Esophagus muscularis mucosa (tissue), 4 donors: ENCODE results near the gene STK39. TPM values are rescaled to one million over a fixed set of nuclear protein-coding genes. Genes with fewer than 3 reads are reported as not detected.

Experiments
- DNase-seq: peaks from one replicate; pipeline ENCODE4 v3.0.0-alpha.2; 2017; ENCODE audit errors: extremely low spot score
- H3K27ac ChIP-seq, 4 donors: fragments of 200-600 bp; sonication (generic); replicated peaks in 1 of 4; 1 replicate in 3 of 4; 2 replicates in 1 of 4; pipeline ENCODE4 v1.5.1; 2016 to 2019; ENCODE audit warnings: mild to moderate bottlenecking in 1 of 4
- H3K27me3 ChIP-seq, 4 donors: fragments of 200-600 bp; sonication (generic); one replicate each; pipeline versions ENCODE4 v1.5.1 to v1.6.0; 2016 to 2019
- H3K36me3 ChIP-seq, 4 donors: fragments of 200-600 bp; sonication (generic); one replicate each; pipeline ENCODE4 v1.5.1; 2016 to 2019
- H3K4me1 ChIP-seq, 4 donors: fragments of 200-600 bp; sonication (generic); one replicate each; pipeline ENCODE4 v1.5.1; 2016 to 2019
- H3K4me3 ChIP-seq, 4 donors: fragments of 200-600 bp; sonication (generic); 1 replicate in 2 of 4; 2 replicates in 2 of 4; pipeline ENCODE4 v1.5.1; 2016 to 2019; ENCODE audit warnings: mild to moderate bottlenecking in 4 of 4, moderate library complexity in 1 of 4
- H3K9me3 ChIP-seq, 4 donors: fragments of 200-600 bp; sonication (generic); 1 replicate in 3 of 4; 2 replicates in 1 of 4; pipeline ENCODE4 v1.5.1; 2016 to 2019
- EP300 ChIP-seq: sonication (generic); formaldehyde crosslinking; IDR thresholded peaks from one replicate; pipeline ENCODE4 v1.6.1; 2017; ENCODE audit warnings: antibody characterized with exemption
- POLR2A ChIP-seq: fragments of 450-650 bp; IDR thresholded peaks from one replicate; pipeline ENCODE4 v1.6.1; 2017; ENCODE audit warnings: antibody characterized with exemption, moderate library complexity, mild to moderate bottlenecking, low read depth
- POLR2AphosphoS5 ChIP-seq, 2 donors: sonication (generic); formaldehyde crosslinking; IDR thresholded peaks; one replicate each; pipeline ENCODE4 v1.6.1; 2017; ENCODE audit warnings: antibody characterized with exemption in 2 of 2
- WGBS: methylation state at CpG from one replicate; pipeline ENCODE4 v1.1.5; 2018; 5-methylcytosine and 5-hydroxymethylcytosine counted together
- intact Hi-C: fragments of 100-400 bp; cut with DNase I; formaldehyde crosslinking; loops from one replicate; pipeline ENCODE4 v1.15.1; 2023
- total RNA-seq, 4 donors: library from RNA; depleted of rRNA; stranded (reverse); fragments of >200 nt; gene quantifications; one replicate each; pipeline versions ENCODE4 v1.1.0 to v1.2.1, GENCODE V29; 2016
- TF ChIP-seq, protein P1 (sequence below), 3 experiments: fragments of 200-600 bp in 2 of 3; fragments of 450-650 bp in 1 of 3; sonication (generic) in 2 of 3; IDR thresholded peaks; one replicate each; pipeline ENCODE4 v1.5.1; 2017 to 2019; ENCODE audit warnings: antibody characterized with exemption in 3 of 3, mild to moderate bottlenecking in 2 of 3, moderate library complexity in 1 of 3

STK39 gene
- total RNA-seq, 4 donors from 2014 or later, result 32.5 to 49.1 (median 41.5) TPM

DNA sequence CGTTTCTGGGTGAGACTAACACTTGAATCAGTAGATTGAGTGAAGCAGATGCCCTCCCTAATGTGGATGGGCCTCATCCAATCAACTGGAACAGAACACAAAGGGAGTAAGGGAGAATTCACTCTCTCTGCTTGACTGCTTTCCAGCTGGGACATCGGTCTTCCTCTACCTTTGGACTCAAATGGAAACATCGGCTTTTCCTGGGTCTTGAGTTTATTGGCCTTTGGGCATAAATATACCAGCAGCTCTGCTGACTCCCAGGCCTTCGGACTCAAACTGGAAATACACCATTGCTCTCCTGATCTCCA lies 311.6 kb downstream of the STK39 start:
- Histone ChIP-seq H3K27me3 (no peaks in the 10 kb centered on the region), H3K9me3 (peaks cover 0 to 5% (median 0%) of the 10 kb centered on the region in 4 donors), H3K27ac (no peak overlapping the region), H3K36me3 (no peaks in the 10 kb centered on the region), H3K4me3 (no peak overlapping the region), H3K4me1 (no peaks in the 10 kb centered on the region)
- intact Hi-C loops, result no loop called here
- WGBS, result 83% methylated on average over 3 of the region's 4 CpGs
- DNase-seq, result no peak
- TF ChIP-seq EP300, result no peak

DNA sequence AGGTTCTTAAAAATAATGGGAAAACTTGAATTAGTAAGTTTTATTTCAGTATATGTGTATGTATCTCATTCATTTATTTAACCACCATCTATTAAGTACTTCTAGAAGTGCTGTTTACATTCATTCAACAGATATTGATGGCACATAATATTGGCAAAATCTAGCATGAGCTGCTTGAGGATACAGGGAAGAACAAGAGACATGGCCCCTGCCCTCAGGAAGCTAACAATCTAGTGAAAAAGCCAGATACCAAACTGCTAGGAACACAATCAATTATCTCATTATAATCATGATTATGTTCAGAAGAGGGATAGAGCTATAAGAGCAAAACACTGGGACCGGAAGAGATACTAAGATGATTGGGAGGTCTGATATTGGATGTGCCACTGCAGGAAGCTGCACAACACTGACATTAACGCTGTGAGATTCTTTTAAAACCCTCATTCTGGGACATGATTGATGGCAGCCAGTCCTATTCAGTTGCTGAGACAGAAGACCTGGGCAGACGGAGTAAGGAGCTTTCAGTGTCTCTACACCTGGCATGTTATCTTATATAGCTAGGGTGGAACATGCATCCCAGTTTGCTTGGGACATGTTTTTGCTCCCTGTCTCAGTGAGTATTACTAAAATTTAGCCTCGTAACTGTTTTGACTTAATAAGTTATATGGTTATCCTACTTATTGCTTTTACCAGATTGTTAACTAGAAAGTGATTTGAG lies 314.1 kb downstream of the STK39 start:
- no peaks in the 10 kb centered on the region for H3K27me3 ChIP-seq
- 89% methylated on average over 4 of the region's 4 CpGs for WGBS
- no peak overlapping the region for H3K4me3 ChIP-seq
- H3K9me3 ChIP-seq, result peaks cover 0 to 5% (median 0%) of the 10 kb centered on the region in 4 donors
- H3K4me1 ChIP-seq, result no peaks in the 10 kb centered on the region
- no peaks in the 10 kb centered on the region for H3K36me3 ChIP-seq
- intact Hi-C loops, result no loop called here
- no peak overlapping the region for H3K27ac ChIP-seq
- peak; percentile 24 for DNase-seq
- no peak for TF ChIP-seq EP300
- TF ChIP-seq, protein P1, sequence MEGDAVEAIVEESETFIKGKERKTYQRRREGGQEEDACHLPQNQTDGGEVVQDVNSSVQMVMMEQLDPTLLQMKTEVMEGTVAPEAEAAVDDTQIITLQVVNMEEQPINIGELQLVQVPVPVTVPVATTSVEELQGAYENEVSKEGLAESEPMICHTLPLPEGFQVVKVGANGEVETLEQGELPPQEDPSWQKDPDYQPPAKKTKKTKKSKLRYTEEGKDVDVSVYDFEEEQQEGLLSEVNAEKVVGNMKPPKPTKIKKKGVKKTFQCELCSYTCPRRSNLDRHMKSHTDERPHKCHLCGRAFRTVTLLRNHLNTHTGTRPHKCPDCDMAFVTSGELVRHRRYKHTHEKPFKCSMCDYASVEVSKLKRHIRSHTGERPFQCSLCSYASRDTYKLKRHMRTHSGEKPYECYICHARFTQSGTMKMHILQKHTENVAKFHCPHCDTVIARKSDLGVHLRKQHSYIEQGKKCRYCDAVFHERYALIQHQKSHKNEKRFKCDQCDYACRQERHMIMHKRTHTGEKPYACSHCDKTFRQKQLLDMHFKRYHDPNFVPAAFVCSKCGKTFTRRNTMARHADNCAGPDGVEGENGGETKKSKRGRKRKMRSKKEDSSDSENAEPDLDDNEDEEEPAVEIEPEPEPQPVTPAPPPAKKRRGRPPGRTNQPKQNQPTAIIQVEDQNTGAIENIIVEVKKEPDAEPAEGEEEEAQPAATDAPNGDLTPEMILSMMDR (IDR thresholded peaks at IDR 0.05), result no peak
- TF ChIP-seq POLR2AphosphoS5 (IDR thresholded peaks at IDR 0.05), result no peak
- no peak for TF ChIP-seq POLR2A

DNA sequence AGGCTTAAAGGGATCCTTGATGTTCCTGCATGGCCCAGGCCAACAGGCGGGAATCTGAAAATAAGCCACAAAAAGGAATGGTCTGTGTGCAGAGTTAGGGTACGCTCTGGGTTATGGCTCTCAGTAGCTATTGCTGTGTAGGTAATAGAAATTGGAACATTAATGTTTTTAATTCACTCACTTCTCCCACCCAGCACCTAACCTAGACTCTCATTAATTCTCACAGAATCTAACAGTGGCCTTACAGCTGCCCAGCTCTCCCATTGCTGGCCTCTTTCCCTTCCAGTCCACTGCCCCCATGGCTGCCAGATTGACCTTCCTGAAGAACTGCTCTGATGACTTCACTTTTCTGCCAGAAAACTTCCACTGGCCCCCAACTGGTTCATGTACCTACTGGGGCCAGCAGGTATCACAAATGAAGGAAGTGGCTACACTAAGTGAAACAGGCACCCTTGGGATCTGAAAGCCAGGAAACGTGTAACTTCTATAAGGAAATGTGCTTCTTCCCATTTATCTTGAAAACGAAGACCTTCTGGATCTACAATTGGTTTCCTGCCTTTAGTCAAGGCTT lies 315.2 kb downstream of the STK39 start:
- H3K27ac ChIP-seq, result no peak overlapping the region
- peak; percentile 68 for DNase-seq
- intact Hi-C loops, result no loop called here
- TF ChIP-seq, protein P1 (IDR thresholded peaks at IDR 0.05), result no peak
- TF ChIP-seq EP300 (no peak), POLR2A (no peak), POLR2AphosphoS5 (IDR thresholded peaks at IDR 0.05) (no peak)
- WGBS, result 79% methylated on average over 4 of the region's 4 CpGs
- H3K4me3 ChIP-seq, result no peak overlapping the region
- no peaks in the 10 kb centered on the region for H3K27me3 ChIP-seq
- no peaks in the 10 kb centered on the region for H3K36me3 ChIP-seq
- H3K4me1 ChIP-seq, result no peaks in the 10 kb centered on the region
- peaks cover 0 to 5% (median 0%) of the 10 kb centered on the region in 4 donors for H3K9me3 ChIP-seq

DNA sequence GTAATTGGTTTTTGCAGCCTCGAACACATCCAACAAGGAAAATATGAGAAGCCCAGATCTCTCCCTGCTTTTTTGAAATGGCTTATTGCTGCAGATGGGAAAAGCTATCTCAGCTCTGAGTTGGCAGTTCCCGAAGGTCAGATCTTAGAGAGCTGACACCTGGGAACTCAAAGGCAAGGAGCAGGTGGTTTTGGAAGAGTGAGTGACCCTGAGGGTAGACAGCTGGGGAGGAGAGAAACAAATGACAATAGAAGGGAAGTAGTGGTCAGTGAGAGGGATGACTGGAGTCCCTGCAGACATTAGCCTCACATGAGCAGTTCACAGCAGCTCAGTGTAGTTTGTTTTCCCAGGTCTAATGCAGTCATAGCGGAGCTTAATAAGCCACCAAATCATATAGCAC lies 317.9 kb downstream of the STK39 start:
- DNase-seq, result no peak
- Histone ChIP-seq H3K27me3 (no peaks in the 10 kb centered on the region), H3K4me1 (no peaks in the 10 kb centered on the region), H3K27ac (no peak overlapping the region), H3K36me3 (no peaks in the 10 kb centered on the region), H3K4me3 (no peak overlapping the region), H3K9me3 (peaks cover 0 to 5% (median 0%) of the 10 kb centered on the region in 4 donors)
- intact Hi-C loops, result no loop called here
- WGBS, result 71% methylated on average over 3 of the region's 3 CpGs
- TF ChIP-seq EP300 (no peak), POLR2A (no peak), POLR2AphosphoS5 (IDR thresholded peaks at IDR 0.05) (no peak)
- TF ChIP-seq, protein P1 (IDR thresholded peaks at IDR 0.05), result no peak

DNA sequence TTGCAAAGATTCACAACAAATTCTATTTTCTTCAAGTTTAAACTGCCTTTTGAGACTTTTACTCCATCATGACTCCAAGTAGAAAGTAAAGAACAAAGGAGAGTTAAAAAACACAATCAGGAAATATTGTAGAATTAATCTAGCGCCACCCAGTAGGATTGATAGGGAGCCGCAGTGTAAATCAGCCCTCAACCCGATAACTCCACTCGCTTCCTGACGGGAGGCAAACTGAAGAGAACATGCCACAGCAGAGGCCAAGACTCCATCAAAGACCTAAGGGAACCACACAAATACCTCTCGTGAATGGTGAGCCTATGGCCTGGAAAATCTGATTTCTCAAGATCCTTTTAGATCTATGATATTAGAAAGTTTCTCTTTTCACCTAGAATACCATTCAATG lies 319.0 kb downstream of the STK39 start:
- Histone ChIP-seq H3K4me3 (no peak overlapping the region), H3K27ac (no peak overlapping the region), H3K27me3 (no peaks in the 10 kb centered on the region), H3K36me3 (no peaks in the 10 kb centered on the region), H3K9me3 (no peaks in the 10 kb centered on the region), H3K4me1 (no peaks in the 10 kb centered on the region)
- WGBS, result 94% methylated on average over 6 of the region's 6 CpGs
- intact Hi-C loops, result no loop called here
- TF ChIP-seq EP300 (no peak), POLR2A (no peak), POLR2AphosphoS5 (IDR thresholded peaks at IDR 0.05) (no peak)
- TF ChIP-seq, protein P1 (IDR thresholded peaks at IDR 0.05), result no peak
- DNase-seq, result peak; percentile 34
